ENCODE results near the gene PRR14L.
A peak's percentile ranks its signal among the peaks of the same experiment; 100 is the strongest.
"Not testable (repeated sequence)": the region's sequence is repeated elsewhere in the genome, so short reads cannot be mapped to it uniquely, and the experiment has no call there.

Gene PRR14L

GRCh38 chr22:31740314-31740713, 9.6 kb downstream of the PRR14L start:
- DNase-seq (ENCODE audit: low spot score): not testable (repeated sequence)

GRCh38 chr22:31739795-31740201, 10.1 kb downstream of the PRR14L start:
- DNase-seq (ENCODE audit: low spot score): no peak

GRCh38 chr22:31738566-31738965, 11.4 kb downstream of the PRR14L start:
- DNase-seq (ENCODE audit: low spot score): no peak

GRCh38 chr22:31737932-31738331, 12.0 kb downstream of the PRR14L start:
- DNase-seq (ENCODE audit: low spot score): no peak

GRCh38 chr22:31736458-31736857, 13.5 kb downstream of the PRR14L start:
- DNase-seq (ENCODE audit: low spot score): no peak

- DNase-seq (ENCODE audit: low spot score): peak; percentile 58
These were observed 15.4 kb downstream of the PRR14L start for GRCh38 chr22:31734512-31734911.

GRCh38 chr22:31733580-31734079, 16.3 kb downstream of the PRR14L start:
- no peak for DNase-seq (ENCODE audit: low spot score)

GRCh38 chr22:31732089-31732829, 17.7 kb downstream of the PRR14L start:
- DNase-seq (ENCODE audit: low spot score): no peak

- DNase-seq (ENCODE audit: low spot score): no peak
These were observed 19.6 kb downstream of the PRR14L start for GRCh38 chr22:31730344-31730711.

- DNase-seq (ENCODE audit: low spot score): no peak
These were observed 21.1 kb downstream of the PRR14L start for GRCh38 chr22:31728857-31729256.

GRCh38 chr22:31726692-31727091, 23.2 kb downstream of the PRR14L start:
- no peak for DNase-seq (ENCODE audit: low spot score)

GRCh38 chr22:31723723-31724122, 26.2 kb downstream of the PRR14L start:
- no peak for DNase-seq (ENCODE audit: low spot score)

- no peak for DNase-seq (ENCODE audit: low spot score)
These were observed 30.0 kb downstream of the PRR14L start for GRCh38 chr22:31719850-31720471.

GRCh38 chr22:31715147-31715778, 34.7 kb downstream of the PRR14L start:
- no peak for DNase-seq (ENCODE audit: low spot score)

- DNase-seq (ENCODE audit: low spot score): not testable (repeated sequence)
These were observed 38.7 kb downstream of the PRR14L start for GRCh38 chr22:31711226-31711625.

- no peak for DNase-seq (ENCODE audit: low spot score)
These were observed 42.4 kb downstream of the PRR14L start for GRCh38 chr22:31707519-31707918.

- no peak for DNase-seq (ENCODE audit: low spot score)
These were observed 54.5 kb downstream of the PRR14L start for GRCh38 chr22:31695423-31695822.

- DNase-seq (ENCODE audit: low spot score): not testable (repeated sequence)
These were observed 55.9 kb downstream of the PRR14L start for GRCh38 chr22:31694046-31694445.

GRCh38 chr22:31692186-31692886, 57.6 kb downstream of the PRR14L start:
- no peak for DNase-seq (ENCODE audit: low spot score)

- no peak for DNase-seq (ENCODE audit: low spot score)
These were observed 58.5 kb downstream of the PRR14L start for GRCh38 chr22:31691408-31691807.

GRCh38 chr22:31683181-31684105, 66.5 kb downstream of the PRR14L start:
- DNase-seq (ENCODE audit: low spot score): no peak
